Brain microvascular endothelial cell (primary cell): Measurements from ENCODE around the gene THADA.

ENCODE experiments used
- DNase-seq: peaks from one replicate; pipeline ENCODE4 v3.0.0-alpha.2; 2020
- H3K27ac ChIP-seq: fragments of 250-450 bp; sonication (Bioruptor Pico); 2 replicates; pipeline ENCODE4 v1.5.1; 2020; ENCODE audit warnings: mild to moderate bottlenecking, moderate library complexity
- H3K27me3 ChIP-seq: fragments of 250-450 bp; sonication (Bioruptor Pico); replicated peaks from 2 replicates; pipeline ENCODE4 v1.5.1; 2020; ENCODE audit warnings: mild to moderate bottlenecking
- H3K36me3 ChIP-seq: fragments of 250-450 bp; sonication (Bioruptor Pico); replicated peaks from 2 replicates; pipeline ENCODE4 v1.5.1; 2020; ENCODE audit warnings: mild to moderate bottlenecking
- H3K4me3 ChIP-seq: 2 replicates; pipeline ENCODE4 v1.5.1; 2011; ENCODE audit warnings: low read depth, mild to moderate bottlenecking, control low read depth, low read length, moderate library complexity
- in situ Hi-C: cut with HindIII; loops from 2 replicates; pipeline ENCODE4 v1.10.0; 2017; ENCODE audit warnings: low sequenced_read_pairs, low pct_ligation_motif_present
- TF ChIP-seq, protein P1 (sequence below): IDR thresholded peaks from 2 replicates; pipeline ENCODE4 v1.5.1; 2011; ENCODE audit warnings: low read depth, mild to moderate bottlenecking, moderate library complexity, low read length, control low read depth, inconsistent platforms; ENCODE audit errors: missing control alignments

The THADA gene

DNA sequence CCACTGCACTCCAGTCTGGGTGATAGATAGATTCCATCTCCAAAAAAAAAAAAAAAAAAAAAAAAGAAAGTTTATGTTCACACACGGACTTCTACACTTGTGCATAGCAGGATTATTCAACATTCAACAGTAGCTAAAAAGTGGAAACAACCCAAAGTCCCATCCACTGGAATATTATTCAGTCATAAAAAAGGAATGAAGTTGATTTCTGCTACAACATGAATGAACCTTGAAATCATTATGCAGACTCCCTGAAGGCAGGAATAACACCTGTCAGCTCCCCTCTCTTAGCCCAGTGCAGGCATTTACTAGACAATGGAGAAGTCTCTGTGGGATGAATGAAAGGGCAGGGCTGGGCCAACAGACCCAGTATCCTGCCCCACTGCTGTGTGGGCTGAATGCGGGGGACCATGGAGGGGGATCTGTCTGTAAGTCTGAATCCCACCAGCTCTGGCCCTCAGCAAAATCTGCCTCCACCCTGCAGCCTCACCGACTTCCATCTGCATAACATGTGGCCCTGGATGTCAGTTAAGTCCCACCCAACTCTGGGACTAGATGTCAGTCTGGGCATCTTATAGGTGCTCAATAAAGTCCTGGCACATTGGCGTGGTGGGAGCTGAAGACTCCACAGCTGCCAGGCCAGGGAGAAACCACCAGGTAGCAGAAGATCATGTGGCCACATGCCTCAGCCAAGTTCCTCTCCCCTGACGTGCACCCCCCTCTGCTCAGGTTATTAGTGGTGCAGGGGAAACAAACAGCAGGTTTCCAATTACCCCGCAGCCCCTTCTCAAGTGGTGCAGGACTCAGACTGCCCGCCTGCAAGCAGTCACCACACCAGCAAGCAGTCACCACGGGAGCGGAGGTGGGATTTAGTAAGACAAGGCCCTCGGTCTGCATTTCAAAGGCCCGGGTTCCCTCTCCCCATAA is 378.3 kb downstream of the THADA start:
- TF ChIP-seq, protein P1, sequence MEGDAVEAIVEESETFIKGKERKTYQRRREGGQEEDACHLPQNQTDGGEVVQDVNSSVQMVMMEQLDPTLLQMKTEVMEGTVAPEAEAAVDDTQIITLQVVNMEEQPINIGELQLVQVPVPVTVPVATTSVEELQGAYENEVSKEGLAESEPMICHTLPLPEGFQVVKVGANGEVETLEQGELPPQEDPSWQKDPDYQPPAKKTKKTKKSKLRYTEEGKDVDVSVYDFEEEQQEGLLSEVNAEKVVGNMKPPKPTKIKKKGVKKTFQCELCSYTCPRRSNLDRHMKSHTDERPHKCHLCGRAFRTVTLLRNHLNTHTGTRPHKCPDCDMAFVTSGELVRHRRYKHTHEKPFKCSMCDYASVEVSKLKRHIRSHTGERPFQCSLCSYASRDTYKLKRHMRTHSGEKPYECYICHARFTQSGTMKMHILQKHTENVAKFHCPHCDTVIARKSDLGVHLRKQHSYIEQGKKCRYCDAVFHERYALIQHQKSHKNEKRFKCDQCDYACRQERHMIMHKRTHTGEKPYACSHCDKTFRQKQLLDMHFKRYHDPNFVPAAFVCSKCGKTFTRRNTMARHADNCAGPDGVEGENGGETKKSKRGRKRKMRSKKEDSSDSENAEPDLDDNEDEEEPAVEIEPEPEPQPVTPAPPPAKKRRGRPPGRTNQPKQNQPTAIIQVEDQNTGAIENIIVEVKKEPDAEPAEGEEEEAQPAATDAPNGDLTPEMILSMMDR, result no peak
- Histone ChIP-seq H3K27me3 (no peaks in the 10 kb centered on the region), H3K36me3 (no peaks in the 10 kb centered on the region), H3K27ac (no peak overlapping the region), H3K4me3 (no peak overlapping the region)
- in situ Hi-C loops, result no loop called here
- no peak for DNase-seq

DNA sequence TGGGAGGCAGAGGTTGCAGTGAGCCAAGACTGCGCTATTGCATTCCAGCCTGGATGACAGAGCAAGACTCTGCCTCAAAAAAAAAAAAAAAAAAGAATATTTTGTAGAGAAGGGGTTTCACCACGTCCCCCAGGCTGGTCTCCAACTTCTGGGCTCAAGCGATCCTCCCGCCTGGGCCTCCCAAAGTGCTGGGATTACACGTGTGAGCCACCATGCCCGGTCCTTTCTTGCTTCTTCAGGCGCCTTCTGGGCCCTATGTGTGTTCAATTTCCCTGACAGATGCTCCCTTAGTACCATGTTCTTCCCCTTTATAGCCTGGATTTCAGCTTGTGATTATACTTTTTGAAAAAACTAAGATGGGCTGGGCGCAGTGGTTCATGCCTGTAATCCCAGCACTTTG is 379.2 kb downstream of the THADA start:
- H3K27me3 ChIP-seq, result no peaks in the 10 kb centered on the region
- no peak overlapping the region for H3K27ac ChIP-seq
- no peak overlapping the region for H3K4me3 ChIP-seq
- TF ChIP-seq, protein P1, result no peak
- in situ Hi-C loops, result no loop called here
- no peaks in the 10 kb centered on the region for H3K36me3 ChIP-seq
- no peak for DNase-seq

DNA sequence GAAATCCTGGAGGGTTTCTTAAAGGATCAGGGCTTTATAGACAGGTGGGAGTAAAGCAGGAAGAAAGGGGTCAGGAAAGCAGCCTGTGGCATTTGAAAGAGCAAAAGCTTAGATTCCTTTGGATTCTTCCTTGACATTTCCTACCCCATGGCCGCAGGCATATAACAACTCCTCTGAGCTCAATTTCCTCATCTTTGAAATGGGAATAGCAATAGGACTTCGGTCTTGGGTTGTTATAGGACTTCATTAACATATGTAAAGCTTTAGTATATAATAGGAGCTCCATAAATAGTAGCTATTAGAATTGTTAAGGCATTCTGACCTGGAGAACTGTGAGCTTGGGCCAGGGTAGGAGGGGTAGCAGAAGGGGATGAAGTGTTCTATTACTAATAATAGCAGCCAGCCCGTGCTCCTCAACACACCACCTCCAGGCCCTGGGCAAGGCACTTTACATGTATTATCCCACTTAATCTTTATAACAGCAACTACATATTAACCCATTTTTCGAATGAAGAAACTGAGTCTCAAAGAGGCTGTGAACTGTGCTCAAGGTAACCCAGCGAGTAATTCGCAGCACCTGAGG is 380.1 kb downstream of the THADA start:
- Histone ChIP-seq H3K4me3 (no peak overlapping the region), H3K27me3 (no peaks in the 10 kb centered on the region), H3K27ac (no peak overlapping the region), H3K36me3 (no peaks in the 10 kb centered on the region)
- in situ Hi-C loops, result no loop called here
- TF ChIP-seq, protein P1, result no peak
- DNase-seq, result no peak

DNA sequence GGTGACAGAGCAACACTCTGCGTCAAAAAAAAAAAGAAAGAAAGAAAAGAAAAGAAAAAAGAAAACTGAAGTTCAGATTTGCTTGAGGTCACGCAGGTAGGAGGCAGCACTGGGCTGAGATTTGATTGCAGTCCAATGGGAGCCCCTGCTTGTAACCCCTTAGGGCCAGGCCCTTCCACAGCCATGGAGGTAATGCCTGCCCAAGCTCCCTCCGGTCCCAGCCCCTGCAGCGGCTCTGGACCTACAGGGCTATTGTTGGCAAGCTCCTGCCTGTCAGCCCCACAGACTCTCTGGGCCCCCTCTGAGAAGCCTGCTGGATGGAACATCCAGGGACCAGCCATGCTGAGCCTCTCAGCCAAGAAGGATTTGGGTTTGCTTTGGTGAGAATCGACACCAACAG is 381.6 kb downstream of the THADA start:
- H3K4me3 ChIP-seq, result no peak overlapping the region
- in situ Hi-C loops, result no loop called here
- H3K36me3 ChIP-seq, result no peaks in the 10 kb centered on the region
- no peak overlapping the region for H3K27ac ChIP-seq
- no peak for DNase-seq
- TF ChIP-seq, protein P1, result no peak
- H3K27me3 ChIP-seq, result no peaks in the 10 kb centered on the region

DNA sequence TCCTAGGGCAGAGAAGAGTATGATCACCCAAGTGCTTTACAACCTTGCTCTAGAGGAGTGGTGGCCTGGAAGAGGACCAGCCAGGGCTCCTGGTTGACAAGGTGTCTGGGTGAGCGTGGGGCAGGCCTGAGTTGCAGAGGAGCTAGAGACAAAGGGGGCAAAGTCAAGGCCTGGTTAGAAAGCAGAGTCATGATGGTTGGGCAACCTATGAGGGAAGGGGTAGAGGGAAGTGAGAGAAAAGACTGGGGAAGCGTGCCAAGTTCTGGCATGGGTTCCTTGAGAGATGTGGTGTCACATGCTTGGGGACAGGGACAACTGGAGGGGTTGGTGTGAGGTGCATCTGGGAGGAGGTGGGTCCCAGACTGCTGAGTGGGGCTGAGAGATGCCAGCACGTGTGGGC is 382.9 kb downstream of the THADA start:
- H3K4me3 ChIP-seq, result no peak overlapping the region
- no peak overlapping the region for H3K27ac ChIP-seq
- H3K27me3 ChIP-seq, result no peaks in the 10 kb centered on the region
- TF ChIP-seq, protein P1, result no peak
- DNase-seq, result no peak
- in situ Hi-C loops, result no loop called here
- H3K36me3 ChIP-seq, result no peaks in the 10 kb centered on the region
